RWPE1 (cell line): ENCODE measurements around the gene TIMM29.

ENCODE experiments used
- CTCF ChIA-PET: fragments of 350-600 bp; sonication (Branson Sonifier 250); formaldehyde crosslinking; extraction: SDS; loops from one replicate; lab custom pipeline; 2021; lab: Yijun Ruan, JAX
- POLR2A ChIA-PET: fragments of 400-600 bp; formaldehyde crosslinking; extraction: SDS; loops from one replicate; lab custom pipeline; 2020; ENCODE audit warnings: antibody characterized with exemption; ENCODE audit not compliant: low non-redundant PET; lab: Yijun Ruan, JAX
- DNase-seq: peaks from one replicate; pipeline ENCODE4 v3.0.0; 2012; ENCODE audit warnings: low spot score
- H3K27ac ChIP-seq: fragments of 450-650 bp; 2 replicates; pipeline ENCODE4 v1.5.1; 2017
- CTCF ChIP-seq: fragments of 450-650 bp; conservative IDR thresholded peaks from 2 replicates; pipeline ENCODE4 v1.5.1; 2017; ENCODE audit warnings: low read depth, mild to moderate bottlenecking

TIMM29 gene

GRCh38 chr19:10895363-10895762 lies 33.2 kb upstream of the TIMM29 start:
- ChIA-PET CTCF (no interaction called here), POLR2A (no interaction called here)
- TF ChIP-seq CTCF: no peak
- DNase-seq: no peak
- peak overlapping the region; percentile 93; the same call in 1 of the 2 replicates for H3K27ac ChIP-seq

GRCh38 chr19:10895920-10896319 lies 32.7 kb upstream of the TIMM29 start:
- peak overlapping the region; percentile 93; the same call in 1 of the 2 replicates for H3K27ac ChIP-seq
- no peak for DNase-seq
- no peak for TF ChIP-seq CTCF
- ChIA-PET CTCF (no interaction called here), POLR2A (no interaction called here)

- peak overlapping the region; percentile 93 for H3K27ac ChIP-seq
- TF ChIP-seq CTCF: no peak
- ChIA-PET CTCF (interaction anchor here (0.6 kb wide), 1 partner anchor 80 kb away, joined by 3 read pairs; no protein-coding TSS in a partner anchor), POLR2A (no interaction called here)
- DNase-seq: no peak
These were observed 31.6 kb upstream of the TIMM29 start for GRCh38 chr19:10896851-10897526.

- peak overlapping the region; percentile 93 for H3K27ac ChIP-seq
- ChIA-PET CTCF (interaction anchor here (0.6 to 2.2 kb wide), 4 partner anchors 8 to 156 kb away, joined by 3 to 6 read pairs (median 4); no protein-coding TSS in a partner anchor), POLR2A (no interaction called here)
- DNase-seq: peak; percentile 30
- no peak for TF ChIP-seq CTCF
These were observed 30.0 kb upstream of the TIMM29 start for GRCh38 chr19:10898633-10899032.

- CTCF ChIA-PET: interaction anchor here (0.6 to 2.2 kb wide), 3 partner anchors 9 to 27 kb away, joined by 3 to 6 read pairs (median 4); no protein-coding TSS in a partner anchor
- POLR2A ChIA-PET: no interaction called here
- no peak for TF ChIP-seq CTCF
- peak; percentile 68 for DNase-seq
- H3K27ac ChIP-seq: peak overlapping the region; percentile 93
These were observed 29.4 kb upstream of the TIMM29 start for GRCh38 chr19:10899151-10899653.

- DNase-seq: no peak
- CTCF ChIA-PET: no interaction called here
- TF ChIP-seq CTCF: no peak
- POLR2A ChIA-PET: no interaction called here
- H3K27ac ChIP-seq: peak overlapping the region; percentile 32
These were observed 20.7 kb upstream of the TIMM29 start for GRCh38 chr19:10907925-10908324.
